K562 (cell line): ENCODE measurements around the gene POMT1. TPM values are rescaled to one million over a fixed set of nuclear protein-coding genes. Genes with fewer than 3 reads are reported as not detected.
A peak's percentile ranks its signal among the peaks of the same experiment; 100 is the strongest.

Experiments
- DPF2 ChIP-seq: fragments of 450-650 bp; IDR thresholded peaks from 2 replicates; pipeline ENCODE4 v1.6.1; 2016
- KDM1A ChIP-seq, 2 experiments: fragments of 450-650 bp; IDR thresholded peaks; 2 replicates each; pipeline ENCODE4 v1.6.1; 2016; ENCODE audit warnings: mild to moderate bottlenecking in 2 of 2
- PRMT5 ChIP-seq: sonication (generic); formaldehyde crosslinking; IDR thresholded peaks from 2 replicates; pipeline ENCODE4 v1.5.0; 2020; ENCODE audit warnings: missing genetic modification reagents
- ZNF124 ChIP-seq: sonication (generic); formaldehyde crosslinking; IDR thresholded peaks from 2 replicates; pipeline ENCODE4 v1.8.1; 2022; ENCODE audit warnings: missing genetic modification reagents
- ZSCAN29 ChIP-seq: fragments of 450-650 bp; IDR thresholded peaks from 2 replicates; pipeline ENCODE4 v1.6.1; 2017
- polyA plus RNA-seq, 8 experiments: library from polyadenylated mRNA; depleted of rRNA in 4 of 8; stranded (reverse) in 5 of 8; unstranded in 3 of 8; fragments of >200 nt; fragmentation: Nextera tagmentation in 2 of 8; fragmentation: Illumina TruSeq in 1 of 8; extraction: Ambion mirVana in 2 of 8; extraction: Trizol in 1 of 8; gene quantifications; 2 replicates each; pipeline versions ENCODE4 v1.2.1 to v1.2.3, GENCODE V29; 2011 to 2014; ENCODE audit warnings: inconsistent platforms in 1 of 8, missing spikeins in 1 of 8
- total RNA-seq, 7 experiments: library from RNA; depleted of rRNA in 6 of 7; stranded (reverse); fragments of >200 nt in 6 of 7; fragmentation: Illumina TruSeq in 2 of 7; extraction: Trizol in 2 of 7; gene quantifications; 2 replicates each; pipeline versions ENCODE4 v1.2.1 to v1.2.3, GENCODE V29; 2011 to 2021; ENCODE audit warnings: low replicate concordance in 1 of 7
- TF ChIP-seq, protein P1 (sequence below): fragments of 450-650 bp; IDR thresholded peaks from 2 replicates; pipeline ENCODE4 v1.6.1; 2018; ENCODE audit not compliant: partially characterized antibody
- TF ChIP-seq, protein P2 (sequence below): fragments of 200-600 bp; sonication (generic); IDR thresholded peaks from one replicate; pipeline ENCODE4 v1.6.1; 2012; ENCODE audit warnings: mild to moderate bottlenecking, low read depth, low read length, inconsistent platforms

The POMT1 gene
- total and polyA plus RNA-seq, 9 of the 15 experiments (the other 6 are each of a cell fraction or from before 2014, with no cell fraction given) = 1.8 to 23.5 (median 14.6) TPM

DNA sequence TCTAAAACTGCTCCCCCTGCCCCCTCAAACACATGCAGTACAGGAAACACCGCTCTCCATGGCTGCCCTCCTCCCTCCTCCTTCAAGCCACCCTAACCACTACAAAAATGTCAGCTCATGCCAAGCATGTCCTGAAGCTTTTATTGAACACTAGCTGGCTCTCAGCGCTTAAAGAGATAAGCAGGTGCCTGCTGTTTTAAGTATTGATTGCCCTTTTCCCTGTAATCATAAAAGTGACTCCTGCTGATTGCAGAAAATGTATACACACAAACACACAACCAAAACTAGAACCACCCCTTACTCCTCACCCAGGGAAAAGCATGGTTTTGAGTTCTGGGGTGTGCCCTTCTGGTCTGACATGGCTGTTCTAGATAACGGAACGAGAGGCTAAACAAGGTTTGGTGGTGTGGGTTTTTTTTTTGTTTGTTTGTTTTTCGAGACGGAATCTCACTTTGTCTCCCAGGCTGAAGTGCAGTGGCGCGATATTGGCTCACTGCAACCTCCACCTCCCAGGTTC lies 32.1 kb downstream of the POMT1 start (continued):
- TF ChIP-seq, protein P1, sequence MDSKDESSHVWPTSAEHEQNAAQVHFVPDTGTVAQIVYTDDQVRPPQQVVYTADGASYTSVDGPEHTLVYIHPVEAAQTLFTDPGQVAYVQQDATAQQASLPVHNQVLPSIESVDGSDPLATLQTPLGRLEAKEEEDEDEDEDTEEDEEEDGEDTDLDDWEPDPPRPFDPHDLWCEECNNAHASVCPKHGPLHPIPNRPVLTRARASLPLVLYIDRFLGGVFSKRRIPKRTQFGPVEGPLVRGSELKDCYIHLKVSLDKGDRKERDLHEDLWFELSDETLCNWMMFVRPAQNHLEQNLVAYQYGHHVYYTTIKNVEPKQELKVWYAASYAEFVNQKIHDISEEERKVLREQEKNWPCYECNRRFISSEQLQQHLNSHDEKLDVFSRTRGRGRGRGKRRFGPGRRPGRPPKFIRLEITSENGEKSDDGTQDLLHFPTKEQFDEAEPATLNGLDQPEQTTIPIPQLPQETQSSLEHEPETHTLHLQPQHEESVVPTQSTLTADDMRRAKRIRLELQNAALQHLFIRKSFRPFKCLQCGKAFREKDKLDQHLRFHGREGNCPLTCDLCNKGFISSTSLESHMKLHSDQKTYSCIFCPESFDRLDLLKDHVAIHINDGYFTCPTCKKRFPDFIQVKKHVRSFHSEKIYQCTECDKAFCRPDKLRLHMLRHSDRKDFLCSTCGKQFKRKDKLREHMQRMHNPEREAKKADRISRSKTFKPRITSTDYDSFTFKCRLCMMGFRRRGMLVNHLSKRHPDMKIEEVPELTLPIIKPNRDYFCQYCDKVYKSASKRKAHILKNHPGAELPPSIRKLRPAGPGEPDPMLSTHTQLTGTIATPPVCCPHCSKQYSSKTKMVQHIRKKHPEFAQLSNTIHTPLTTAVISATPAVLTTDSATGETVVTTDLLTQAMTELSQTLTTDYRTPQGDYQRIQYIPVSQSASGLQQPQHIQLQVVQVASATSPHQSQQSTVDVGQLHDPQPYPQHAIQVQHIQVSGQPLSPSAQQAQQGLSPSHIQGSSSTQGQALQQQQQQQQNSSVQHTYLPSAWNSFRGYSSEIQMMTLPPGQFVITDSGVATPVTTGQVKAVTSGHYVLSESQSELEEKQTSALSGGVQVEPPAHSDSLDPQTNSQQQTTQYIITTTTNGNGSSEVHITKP = no peak
- TF ChIP-seq ZSCAN29 (no peak), DPF2 (peak; percentile 22; the same call in 1 of the 2 replicates), PRMT5 (CRISPR knock-in tag) (no peak), KDM1A (IDR thresholded peaks at IDR 0.05) (peak; percentile 66 to 80), ZNF124 (CRISPR knock-in tag) (no peak)
- TF ChIP-seq, protein P2, sequence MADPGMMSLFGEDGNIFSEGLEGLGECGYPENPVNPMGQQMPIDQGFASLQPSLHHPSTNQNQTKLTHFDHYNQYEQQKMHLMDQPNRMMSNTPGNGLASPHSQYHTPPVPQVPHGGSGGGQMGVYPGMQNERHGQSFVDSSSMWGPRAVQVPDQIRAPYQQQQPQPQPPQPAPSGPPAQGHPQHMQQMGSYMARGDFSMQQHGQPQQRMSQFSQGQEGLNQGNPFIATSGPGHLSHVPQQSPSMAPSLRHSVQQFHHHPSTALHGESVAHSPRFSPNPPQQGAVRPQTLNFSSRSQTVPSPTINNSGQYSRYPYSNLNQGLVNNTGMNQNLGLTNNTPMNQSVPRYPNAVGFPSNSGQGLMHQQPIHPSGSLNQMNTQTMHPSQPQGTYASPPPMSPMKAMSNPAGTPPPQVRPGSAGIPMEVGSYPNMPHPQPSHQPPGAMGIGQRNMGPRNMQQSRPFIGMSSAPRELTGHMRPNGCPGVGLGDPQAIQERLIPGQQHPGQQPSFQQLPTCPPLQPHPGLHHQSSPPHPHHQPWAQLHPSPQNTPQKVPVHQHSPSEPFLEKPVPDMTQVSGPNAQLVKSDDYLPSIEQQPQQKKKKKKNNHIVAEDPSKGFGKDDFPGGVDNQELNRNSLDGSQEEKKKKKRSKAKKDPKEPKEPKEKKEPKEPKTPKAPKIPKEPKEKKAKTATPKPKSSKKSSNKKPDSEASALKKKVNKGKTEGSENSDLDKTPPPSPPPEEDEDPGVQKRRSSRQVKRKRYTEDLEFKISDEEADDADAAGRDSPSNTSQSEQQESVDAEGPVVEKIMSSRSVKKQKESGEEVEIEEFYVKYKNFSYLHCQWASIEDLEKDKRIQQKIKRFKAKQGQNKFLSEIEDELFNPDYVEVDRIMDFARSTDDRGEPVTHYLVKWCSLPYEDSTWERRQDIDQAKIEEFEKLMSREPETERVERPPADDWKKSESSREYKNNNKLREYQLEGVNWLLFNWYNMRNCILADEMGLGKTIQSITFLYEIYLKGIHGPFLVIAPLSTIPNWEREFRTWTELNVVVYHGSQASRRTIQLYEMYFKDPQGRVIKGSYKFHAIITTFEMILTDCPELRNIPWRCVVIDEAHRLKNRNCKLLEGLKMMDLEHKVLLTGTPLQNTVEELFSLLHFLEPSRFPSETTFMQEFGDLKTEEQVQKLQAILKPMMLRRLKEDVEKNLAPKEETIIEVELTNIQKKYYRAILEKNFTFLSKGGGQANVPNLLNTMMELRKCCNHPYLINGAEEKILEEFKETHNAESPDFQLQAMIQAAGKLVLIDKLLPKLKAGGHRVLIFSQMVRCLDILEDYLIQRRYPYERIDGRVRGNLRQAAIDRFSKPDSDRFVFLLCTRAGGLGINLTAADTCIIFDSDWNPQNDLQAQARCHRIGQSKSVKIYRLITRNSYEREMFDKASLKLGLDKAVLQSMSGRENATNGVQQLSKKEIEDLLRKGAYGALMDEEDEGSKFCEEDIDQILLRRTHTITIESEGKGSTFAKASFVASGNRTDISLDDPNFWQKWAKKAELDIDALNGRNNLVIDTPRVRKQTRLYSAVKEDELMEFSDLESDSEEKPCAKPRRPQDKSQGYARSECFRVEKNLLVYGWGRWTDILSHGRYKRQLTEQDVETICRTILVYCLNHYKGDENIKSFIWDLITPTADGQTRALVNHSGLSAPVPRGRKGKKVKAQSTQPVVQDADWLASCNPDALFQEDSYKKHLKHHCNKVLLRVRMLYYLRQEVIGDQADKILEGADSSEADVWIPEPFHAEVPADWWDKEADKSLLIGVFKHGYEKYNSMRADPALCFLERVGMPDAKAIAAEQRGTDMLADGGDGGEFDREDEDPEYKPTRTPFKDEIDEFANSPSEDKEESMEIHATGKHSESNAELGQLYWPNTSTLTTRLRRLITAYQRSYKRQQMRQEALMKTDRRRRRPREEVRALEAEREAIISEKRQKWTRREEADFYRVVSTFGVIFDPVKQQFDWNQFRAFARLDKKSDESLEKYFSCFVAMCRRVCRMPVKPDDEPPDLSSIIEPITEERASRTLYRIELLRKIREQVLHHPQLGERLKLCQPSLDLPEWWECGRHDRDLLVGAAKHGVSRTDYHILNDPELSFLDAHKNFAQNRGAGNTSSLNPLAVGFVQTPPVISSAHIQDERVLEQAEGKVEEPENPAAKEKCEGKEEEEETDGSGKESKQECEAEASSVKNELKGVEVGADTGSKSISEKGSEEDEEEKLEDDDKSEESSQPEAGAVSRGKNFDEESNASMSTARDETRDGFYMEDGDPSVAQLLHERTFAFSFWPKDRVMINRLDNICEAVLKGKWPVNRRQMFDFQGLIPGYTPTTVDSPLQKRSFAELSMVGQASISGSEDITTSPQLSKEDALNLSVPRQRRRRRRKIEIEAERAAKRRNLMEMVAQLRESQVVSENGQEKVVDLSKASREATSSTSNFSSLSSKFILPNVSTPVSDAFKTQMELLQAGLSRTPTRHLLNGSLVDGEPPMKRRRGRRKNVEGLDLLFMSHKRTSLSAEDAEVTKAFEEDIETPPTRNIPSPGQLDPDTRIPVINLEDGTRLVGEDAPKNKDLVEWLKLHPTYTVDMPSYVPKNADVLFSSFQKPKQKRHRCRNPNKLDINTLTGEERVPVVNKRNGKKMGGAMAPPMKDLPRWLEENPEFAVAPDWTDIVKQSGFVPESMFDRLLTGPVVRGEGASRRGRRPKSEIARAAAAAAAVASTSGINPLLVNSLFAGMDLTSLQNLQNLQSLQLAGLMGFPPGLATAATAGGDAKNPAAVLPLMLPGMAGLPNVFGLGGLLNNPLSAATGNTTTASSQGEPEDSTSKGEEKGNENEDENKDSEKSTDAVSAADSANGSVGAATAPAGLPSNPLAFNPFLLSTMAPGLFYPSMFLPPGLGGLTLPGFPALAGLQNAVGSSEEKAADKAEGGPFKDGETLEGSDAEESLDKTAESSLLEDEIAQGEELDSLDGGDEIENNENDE = no peak
